Large intestine (tissue), 3 donors: ENCODE results near the gene MMP24OS. TPM values are rescaled to one million over a fixed set of nuclear protein-coding genes. Genes with fewer than 3 reads are reported as not detected.

Experiments
- DNase-seq, 2 donors: peaks; one replicate each; pipeline versions ENCODE4 v3.0.0 to v3.0.0-alpha.2; 2013
- H3K27ac ChIP-seq: one replicate; pipeline ENCODE4 v1.5.1; 2013; ENCODE audit warnings: low read length
- H3K27me3 ChIP-seq: 2 replicates; pipeline ENCODE4 v1.6.1; 2013; ENCODE audit warnings: low read length; ENCODE audit not compliant: control insufficient read depth, insufficient read depth
- H3K36me3 ChIP-seq: 2 replicates; pipeline ENCODE4 v1.6.1; 2013; ENCODE audit warnings: low read length; ENCODE audit not compliant: control insufficient read depth, insufficient read depth
- H3K4me1 ChIP-seq: one replicate; pipeline ENCODE4 v1.6.1; 2013; ENCODE audit warnings: low read length; ENCODE audit not compliant: control insufficient read depth, insufficient read depth
- H3K4me3 ChIP-seq: one replicate; pipeline ENCODE4 v1.5.1; 2013; ENCODE audit warnings: low read length
- H3K9me3 ChIP-seq: one replicate; pipeline ENCODE4 v1.6.1; 2013; ENCODE audit warnings: mild to moderate bottlenecking, low read depth, low read length, moderate library complexity; ENCODE audit not compliant: control insufficient read depth
- WGBS: methylation state at CpG from one replicate; pipeline ENCODE4 v1.1.5; 2013; ENCODE audit warnings: low lambda C conversion rate; ENCODE audit not compliant: insufficient coverage; 5-methylcytosine and 5-hydroxymethylcytosine counted together
- polyA plus RNA-seq: library from polyadenylated mRNA; unstranded; fragments of 120-200 nt; gene quantifications from one replicate; pipeline ENCODE4 v1.2.1, GENCODE V29; 2013

MMP24OS gene
- polyA plus RNA-seq, 1 donor: 43.8 TPM

DNA sequence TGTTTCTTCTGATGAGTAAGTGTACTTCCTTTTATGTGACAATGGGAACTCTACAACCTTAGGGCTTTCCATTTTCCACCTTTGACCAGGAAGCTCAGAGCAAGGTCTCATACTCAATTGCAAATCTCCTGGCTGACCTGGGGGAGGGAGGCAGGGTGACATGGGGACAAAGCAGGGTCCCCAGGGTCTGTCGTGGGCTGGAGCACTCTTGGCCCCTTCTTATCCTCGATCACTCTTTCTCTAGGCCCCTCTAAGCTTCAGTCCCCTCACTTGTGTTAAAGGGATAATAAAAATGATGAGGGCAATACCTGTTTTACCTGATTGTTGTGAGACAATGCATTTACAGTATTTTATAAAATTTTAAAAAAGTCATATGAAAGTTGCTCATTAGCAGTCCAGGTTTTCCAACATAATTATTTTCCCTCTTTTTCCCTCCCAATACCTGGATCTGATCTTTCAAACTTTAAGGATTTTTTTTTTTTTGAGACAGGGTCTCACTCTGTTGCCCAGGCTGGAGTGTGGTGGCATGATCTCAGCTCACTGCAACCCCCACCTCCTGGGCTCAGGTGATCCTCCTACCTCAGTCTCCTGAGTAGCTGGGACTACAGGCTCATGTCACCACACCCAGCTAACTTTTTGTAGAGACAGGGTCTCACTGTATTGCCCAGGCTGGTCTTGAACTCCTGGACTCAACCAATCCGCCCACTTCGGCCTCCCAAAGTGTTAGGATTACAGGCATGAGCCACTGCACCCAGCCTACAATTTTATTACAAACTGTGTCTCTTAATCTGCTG, 22.7 kb upstream of the MMP24OS start:
- no peak overlapping the region for H3K4me3 ChIP-seq
- H3K27me3 ChIP-seq: no peaks in the 10 kb centered on the region
- no CpG with 5 or more reads among the region's 4 CpGs for WGBS
- H3K36me3 ChIP-seq: no peaks in the 10 kb centered on the region
- no peak overlapping the region for H3K27ac ChIP-seq
- no peak for DNase-seq
- H3K9me3 ChIP-seq: no peaks in the 10 kb centered on the region
- peaks cover 18% of the 10 kb centered on the region for H3K4me1 ChIP-seq

DNA sequence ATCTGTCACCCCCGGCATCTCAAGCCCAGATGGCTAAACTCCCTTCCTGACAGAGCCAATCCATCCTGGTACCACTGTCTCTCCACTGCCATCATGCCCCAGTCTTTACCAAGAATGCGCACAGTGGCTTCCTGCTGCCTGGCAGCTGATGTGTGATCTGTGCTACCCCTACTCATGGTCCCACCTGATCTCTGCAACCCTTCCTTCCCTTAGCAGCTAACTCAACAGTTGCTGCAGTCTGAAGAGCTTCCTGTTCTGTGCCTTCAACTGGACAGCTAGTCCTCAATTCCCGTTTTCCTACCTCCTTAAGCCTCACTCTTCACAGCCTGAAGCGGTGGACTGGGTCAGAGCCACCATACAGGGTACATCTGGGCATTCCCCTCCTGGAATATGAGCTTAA, 21.9 kb upstream of the MMP24OS start:
- H3K27me3 ChIP-seq: no peaks in the 10 kb centered on the region
- no peak overlapping the region for H3K4me3 ChIP-seq
- H3K27ac ChIP-seq: no peak overlapping the region
- H3K36me3 ChIP-seq: no peaks in the 10 kb centered on the region
- H3K4me1 ChIP-seq: peaks cover 10% of the 10 kb centered on the region
- DNase-seq: no peak
- H3K9me3 ChIP-seq: no peaks in the 10 kb centered on the region
- WGBS: 100% methylated on average over 1 of the region's 4 CpGs

DNA sequence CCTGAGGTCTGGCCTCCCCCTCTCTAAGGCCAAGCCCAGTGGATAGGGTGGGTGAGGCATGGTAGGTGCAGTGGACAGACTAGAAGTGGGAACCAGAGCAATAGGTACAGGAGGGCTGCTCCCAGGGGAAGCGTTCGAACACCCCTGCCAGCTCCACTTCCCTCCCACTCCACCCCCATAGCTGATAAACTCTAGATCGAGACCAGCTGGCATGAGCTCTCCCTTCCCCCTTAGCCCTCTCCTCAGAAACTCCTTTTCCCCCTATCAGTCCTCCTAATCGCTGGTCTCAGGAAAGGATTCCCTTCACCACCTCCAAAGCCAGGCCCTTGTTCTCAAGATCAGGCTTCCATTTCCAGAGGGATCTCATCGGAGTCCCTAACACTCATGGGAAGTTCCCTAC, 20.3 kb upstream of the MMP24OS start:
- WGBS: no CpG with 5 or more reads among the region's 5 CpGs
- H3K9me3 ChIP-seq: no peaks in the 10 kb centered on the region

DNA sequence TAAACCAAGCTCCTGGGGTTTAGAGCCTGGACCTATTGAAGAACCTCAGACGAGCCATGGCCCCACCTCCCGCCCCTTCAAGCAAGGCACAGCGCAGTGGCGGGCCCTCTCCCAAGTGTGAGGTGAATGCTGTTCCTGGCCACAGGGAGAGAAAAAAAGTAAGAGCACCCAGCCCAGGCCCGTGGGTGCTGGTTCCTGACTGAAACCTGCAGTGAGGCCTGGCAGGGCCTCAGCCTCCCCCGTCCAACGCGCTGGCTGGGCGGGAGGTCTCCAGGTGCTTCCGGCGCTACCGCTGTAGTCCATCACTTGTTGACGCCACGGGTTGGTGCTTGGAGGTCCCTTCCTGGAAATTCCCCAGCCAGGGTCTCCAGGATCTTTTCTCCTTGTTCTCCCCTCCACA, 19.8 kb upstream of the MMP24OS start:
- H3K27ac ChIP-seq: no peak overlapping the region
- no peaks in the 10 kb centered on the region for H3K27me3 ChIP-seq
- H3K36me3 ChIP-seq: no peaks in the 10 kb centered on the region
- no peak for DNase-seq
- peaks cover 3% of the 10 kb centered on the region for H3K4me1 ChIP-seq
- H3K4me3 ChIP-seq: no peak overlapping the region
- no CpG with 5 or more reads among the region's 14 CpGs for WGBS
- H3K9me3 ChIP-seq: no peaks in the 10 kb centered on the region

More for the DNA sequence above, 20.3 kb upstream of the MMP24OS start:
- no peak for DNase-seq
- Histone ChIP-seq H3K4me3 (no peak overlapping the region), H3K4me1 (peaks cover 3% of the 10 kb centered on the region), H3K27me3 (no peaks in the 10 kb centered on the region), H3K27ac (no peak overlapping the region), H3K36me3 (no peaks in the 10 kb centered on the region)

DNA sequence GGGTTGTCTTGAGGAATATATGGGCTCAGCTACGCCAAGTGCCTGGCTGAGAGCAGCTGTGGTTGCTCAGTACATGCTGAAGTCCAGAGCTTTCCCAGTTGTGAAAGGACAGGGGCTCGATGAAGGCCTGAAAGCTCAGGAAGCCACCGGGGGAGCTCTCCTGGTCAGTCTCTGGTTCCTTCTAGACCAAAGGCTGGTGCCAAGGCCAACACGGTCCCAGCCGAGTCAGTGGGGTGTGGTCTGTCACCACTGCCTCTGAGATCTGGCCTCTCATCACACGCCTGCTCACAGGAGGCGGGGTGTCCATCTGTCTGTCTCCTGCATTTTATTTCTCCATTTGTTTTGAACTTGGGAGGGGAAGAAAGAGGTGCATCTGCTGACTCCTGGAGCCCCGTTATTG, 19.2 kb upstream of the MMP24OS start:
- no peak for DNase-seq

DNA sequence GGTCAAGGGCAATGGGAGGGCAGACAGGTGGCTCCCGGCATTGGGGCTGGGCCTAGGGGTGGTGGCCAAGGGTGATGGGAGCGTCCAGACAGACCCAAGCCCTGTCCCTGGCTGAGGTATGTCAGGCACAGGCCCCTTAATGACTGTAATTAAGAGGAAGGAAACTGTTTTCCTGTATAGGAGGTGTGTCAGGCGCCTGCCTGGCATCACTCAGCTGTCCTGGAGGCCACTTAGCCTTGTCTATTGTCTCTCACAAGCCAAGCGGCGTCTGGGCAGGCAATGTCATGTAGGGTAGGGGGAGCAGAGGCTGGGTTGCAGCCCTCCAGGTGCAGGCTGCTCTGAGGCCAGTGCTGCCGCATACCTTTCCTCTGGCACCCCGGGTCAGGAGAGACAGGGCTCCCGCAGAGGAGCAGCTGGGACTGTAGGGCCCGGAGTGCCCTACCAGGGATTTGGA, 18.2 kb upstream of the MMP24OS start:
- Histone ChIP-seq H3K27ac (no peak overlapping the region), H3K4me3 (no peak overlapping the region), H3K27me3 (no peaks in the 10 kb centered on the region), H3K9me3 (no peaks in the 10 kb centered on the region), H3K36me3 (no peaks in the 10 kb centered on the region), H3K4me1 (peaks cover 3% of the 10 kb centered on the region)
- no CpG with 5 or more reads among the region's 9 CpGs for WGBS
- DNase-seq: no peak

More for the DNA sequence above, 19.2 kb upstream of the MMP24OS start:
- Histone ChIP-seq H3K27me3 (no peaks in the 10 kb centered on the region), H3K4me3 (no peak overlapping the region), H3K9me3 (no peaks in the 10 kb centered on the region), H3K36me3 (no peaks in the 10 kb centered on the region), H3K4me1 (peaks cover 3% of the 10 kb centered on the region), H3K27ac (no peak overlapping the region)
- WGBS: no CpG with 5 or more reads among the region's 8 CpGs

DNA sequence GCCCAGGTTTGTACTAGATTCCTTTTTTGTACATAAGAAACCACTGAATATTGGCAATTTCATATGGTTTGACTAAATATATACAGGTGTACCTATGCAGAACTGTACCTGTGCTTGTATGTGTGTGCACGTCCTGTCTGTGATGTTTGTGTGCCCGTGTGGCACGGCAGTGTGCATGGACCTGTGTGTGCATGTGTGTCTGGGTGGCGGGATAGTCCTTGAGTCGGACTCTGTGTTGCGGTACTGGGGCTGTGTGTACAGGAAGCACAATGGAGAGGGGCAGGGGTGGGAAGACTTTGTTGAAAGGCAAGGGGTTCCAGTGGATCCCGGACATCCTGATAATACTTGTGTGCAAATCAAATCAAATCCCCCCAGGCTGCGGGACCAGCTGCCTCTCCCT, 17.8 kb upstream of the MMP24OS start:
- Histone ChIP-seq H3K4me3 (no peak overlapping the region), H3K4me1 (peaks cover 3% of the 10 kb centered on the region), H3K27me3 (no peaks in the 10 kb centered on the region), H3K27ac (no peak overlapping the region), H3K36me3 (no peaks in the 10 kb centered on the region), H3K9me3 (no peaks in the 10 kb centered on the region)
- 100% methylated on average over 1 of the region's 8 CpGs for WGBS
- no peak for DNase-seq

DNA sequence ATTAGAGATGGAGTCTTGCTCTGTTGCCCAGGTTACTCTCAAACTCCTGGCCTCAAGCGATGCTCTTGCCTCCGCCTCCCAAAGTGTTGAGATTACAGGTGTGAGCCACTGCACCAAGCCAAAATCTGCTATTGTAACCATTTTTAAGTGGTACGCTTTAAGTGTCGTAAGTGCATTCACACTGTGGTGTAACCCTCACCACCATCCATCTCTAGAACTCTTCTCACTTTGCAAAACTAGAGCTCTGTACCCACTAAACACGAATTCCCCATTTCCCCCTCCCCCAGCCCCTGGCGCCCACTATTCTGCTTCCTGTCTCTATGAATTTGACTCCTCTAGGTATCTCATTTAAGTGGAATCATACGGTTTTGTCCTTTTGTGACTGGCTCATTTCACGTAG, 17.1 kb upstream of the MMP24OS start:
- H3K27me3 ChIP-seq: no peaks in the 10 kb centered on the region
- no peak overlapping the region for H3K27ac ChIP-seq
- no peak overlapping the region for H3K4me3 ChIP-seq
- DNase-seq: no peak
- no peaks in the 10 kb centered on the region for H3K9me3 ChIP-seq
- WGBS: no CpG with 5 or more reads among the region's 8 CpGs
- H3K36me3 ChIP-seq: no peaks in the 10 kb centered on the region
- peaks cover 3% of the 10 kb centered on the region for H3K4me1 ChIP-seq

DNA sequence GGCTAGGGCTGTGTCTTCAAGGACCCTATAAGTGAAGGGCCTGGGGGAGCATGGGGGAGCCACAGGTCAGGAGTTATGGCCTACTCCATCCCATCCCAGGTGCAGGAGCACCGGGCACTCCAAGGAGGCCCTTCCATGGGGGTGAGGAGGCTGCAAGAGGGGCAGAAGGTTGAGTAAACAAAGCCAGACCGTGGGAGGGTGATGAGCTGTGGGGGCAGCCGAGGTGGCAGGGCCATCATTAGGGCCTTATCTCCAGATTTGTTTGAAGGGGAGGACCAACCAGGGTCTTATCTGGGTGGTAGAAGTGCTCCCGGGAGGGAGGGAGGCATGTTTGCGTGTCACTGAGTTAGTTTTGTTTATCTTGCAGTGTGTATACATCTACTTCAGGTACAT, 16.4 kb upstream of the MMP24OS start:
- no peaks in the 10 kb centered on the region for H3K27me3 ChIP-seq
- DNase-seq: no peak
- H3K9me3 ChIP-seq: no peaks in the 10 kb centered on the region
- peaks cover 3% of the 10 kb centered on the region for H3K4me1 ChIP-seq
- H3K27ac ChIP-seq: no peak overlapping the region
- no peaks in the 10 kb centered on the region for H3K36me3 ChIP-seq
- WGBS: no CpG with 5 or more reads among the region's 5 CpGs
- H3K4me3 ChIP-seq: no peak overlapping the region

DNA sequence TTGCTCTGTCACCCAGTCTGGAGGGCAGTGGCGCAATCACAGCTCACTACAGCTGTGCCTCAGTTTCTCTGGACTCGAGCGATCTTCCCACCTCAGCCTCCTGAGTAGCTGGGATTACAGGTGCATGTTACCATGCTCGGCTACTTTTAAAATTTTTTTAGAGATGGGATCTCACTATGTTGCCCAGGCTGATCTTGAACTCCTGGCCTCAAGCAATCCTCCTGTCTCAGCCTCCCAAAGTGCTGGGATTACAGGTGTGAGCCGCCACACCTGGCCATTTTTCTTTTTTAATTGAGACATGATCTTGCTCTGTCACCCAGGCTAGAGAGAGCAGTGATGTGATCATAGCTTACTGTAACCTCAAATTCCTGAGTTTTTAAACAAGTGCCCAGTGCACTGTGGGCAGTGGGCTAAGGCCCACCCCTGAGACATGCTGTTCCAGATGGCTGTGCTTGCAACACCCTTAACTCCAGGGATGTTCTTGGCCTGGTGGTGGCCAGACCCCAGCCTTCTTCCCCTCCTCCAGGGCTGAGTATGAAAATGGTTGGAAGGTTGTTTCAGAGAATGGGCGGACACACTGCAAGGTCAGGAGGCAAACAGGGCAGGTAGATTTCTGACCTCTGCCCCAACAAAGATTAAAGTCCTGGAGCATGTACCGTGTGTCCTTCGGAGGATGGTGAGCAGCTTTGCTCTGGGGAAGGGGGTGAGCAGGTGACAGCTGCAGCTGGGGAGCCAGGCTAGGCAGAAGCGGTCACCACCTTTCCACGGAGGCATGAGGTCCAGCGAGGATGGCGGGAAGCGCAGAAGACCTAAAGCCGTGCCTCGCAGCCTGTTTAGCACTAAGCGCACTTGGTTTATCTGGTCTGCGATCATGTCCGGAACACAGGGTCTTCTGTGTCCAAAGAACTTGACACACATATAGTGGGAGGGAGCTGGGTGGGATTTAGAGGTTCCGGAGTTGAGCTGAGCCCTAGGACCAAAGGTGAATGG, 15.7 kb upstream of the MMP24OS start:
- Histone ChIP-seq H3K27me3 (no peaks in the 10 kb centered on the region), H3K4me1 (peaks cover 3% of the 10 kb centered on the region), H3K27ac (no peak overlapping the region), H3K9me3 (no peaks in the 10 kb centered on the region), H3K4me3 (no peak overlapping the region), H3K36me3 (no peaks in the 10 kb centered on the region)
- no peak for DNase-seq
- no CpG with 5 or more reads among the region's 19 CpGs for WGBS
